ENCODE results near the gene PPDPF.

Gene PPDPF

DNA sequence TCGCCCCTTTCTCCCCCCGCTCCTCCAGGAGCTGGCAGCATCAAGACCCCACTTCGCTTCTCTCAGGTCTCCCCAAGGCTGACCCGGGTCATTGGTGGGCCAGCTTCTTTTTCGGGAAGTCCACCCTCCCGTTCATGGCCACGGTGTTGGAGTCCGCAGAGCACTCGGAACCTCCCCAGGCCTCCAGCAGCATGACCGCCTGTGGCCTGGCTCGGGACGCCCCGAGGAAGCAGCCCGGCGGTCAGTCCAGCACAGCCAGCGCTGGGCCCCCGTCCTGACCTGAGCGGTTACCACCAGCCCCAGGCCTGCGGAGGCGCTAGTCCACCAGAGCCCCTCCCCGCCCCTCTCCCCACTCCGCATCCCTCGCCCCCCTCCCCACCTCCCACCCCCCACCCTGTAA, 1.0 kb downstream of the PPDPF start:
- in situ Hi-C loops (cut with HindIII; ENCODE audit: low pct_ligation_motif_present, low sequenced_read_pairs): no loop called here

DNA sequence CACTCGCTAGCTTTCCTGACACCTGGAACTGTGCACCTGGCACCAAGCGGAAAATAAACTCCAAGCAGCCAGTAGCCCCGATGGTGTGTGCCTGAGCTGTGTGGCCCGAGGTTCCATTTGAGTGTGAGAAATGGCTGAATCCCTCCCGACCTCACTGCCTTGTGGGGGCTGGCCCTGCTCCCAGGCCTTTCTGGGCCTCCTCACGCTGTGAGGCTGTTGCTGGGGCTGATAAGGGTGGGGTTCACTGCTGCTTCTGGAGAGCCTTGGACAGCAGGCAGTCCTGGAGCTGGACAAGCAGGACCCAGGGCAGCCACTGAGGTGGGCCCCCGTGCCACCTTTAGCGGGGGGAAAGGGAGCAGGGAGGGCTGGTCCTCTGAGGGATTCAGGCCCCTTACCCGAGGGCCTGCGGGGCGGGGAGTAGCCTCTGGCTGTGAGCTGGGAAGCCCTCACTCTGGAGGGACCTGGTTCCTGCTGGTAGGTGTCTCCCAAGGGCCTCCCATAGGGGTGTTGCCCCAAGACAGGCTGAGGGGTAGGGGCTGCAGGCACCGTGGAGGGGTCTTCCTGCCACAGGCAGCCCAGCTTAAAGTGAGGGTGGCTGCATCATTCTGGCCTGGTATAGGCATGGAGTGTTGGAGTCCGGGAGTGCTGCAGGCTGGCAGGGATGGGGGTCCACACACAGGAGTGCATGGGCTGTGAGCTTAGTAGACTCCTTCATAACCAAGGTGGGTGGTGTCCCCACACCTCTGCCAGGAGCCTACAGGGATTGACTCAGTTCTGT, 1.7 kb downstream of the PPDPF start:
- peaks cover 12% of the 10 kb centered on the region for H3K36me3 ChIP-seq (replicated peaks)
- TF ChIP-seq, protein P1, sequence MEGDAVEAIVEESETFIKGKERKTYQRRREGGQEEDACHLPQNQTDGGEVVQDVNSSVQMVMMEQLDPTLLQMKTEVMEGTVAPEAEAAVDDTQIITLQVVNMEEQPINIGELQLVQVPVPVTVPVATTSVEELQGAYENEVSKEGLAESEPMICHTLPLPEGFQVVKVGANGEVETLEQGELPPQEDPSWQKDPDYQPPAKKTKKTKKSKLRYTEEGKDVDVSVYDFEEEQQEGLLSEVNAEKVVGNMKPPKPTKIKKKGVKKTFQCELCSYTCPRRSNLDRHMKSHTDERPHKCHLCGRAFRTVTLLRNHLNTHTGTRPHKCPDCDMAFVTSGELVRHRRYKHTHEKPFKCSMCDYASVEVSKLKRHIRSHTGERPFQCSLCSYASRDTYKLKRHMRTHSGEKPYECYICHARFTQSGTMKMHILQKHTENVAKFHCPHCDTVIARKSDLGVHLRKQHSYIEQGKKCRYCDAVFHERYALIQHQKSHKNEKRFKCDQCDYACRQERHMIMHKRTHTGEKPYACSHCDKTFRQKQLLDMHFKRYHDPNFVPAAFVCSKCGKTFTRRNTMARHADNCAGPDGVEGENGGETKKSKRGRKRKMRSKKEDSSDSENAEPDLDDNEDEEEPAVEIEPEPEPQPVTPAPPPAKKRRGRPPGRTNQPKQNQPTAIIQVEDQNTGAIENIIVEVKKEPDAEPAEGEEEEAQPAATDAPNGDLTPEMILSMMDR (IDR thresholded peaks at IDR 0.05; ENCODE audit: low read depth, low read length, missing control alignments): no peak
- H3K4me3 ChIP-seq (ENCODE audit: low read depth, low read length): peak overlapping the region; percentile 83
- H3K27ac ChIP-seq: no peak overlapping the region
- no peaks in the 10 kb centered on the region for H3K27me3 ChIP-seq (replicated peaks)
- in situ Hi-C loops (cut with HindIII; ENCODE audit: low pct_ligation_motif_present, low sequenced_read_pairs): no loop called here
- no peak for DNase-seq

More for the DNA sequence above, 1.0 kb downstream of the PPDPF start:
- H3K4me3 ChIP-seq (ENCODE audit: low read depth, low read length): peak overlapping the region; percentile 83
- no peak overlapping the region for H3K27ac ChIP-seq
- peaks cover 12% of the 10 kb centered on the region for H3K36me3 ChIP-seq (replicated peaks)
- TF ChIP-seq, protein P1 (IDR thresholded peaks at IDR 0.05; ENCODE audit: low read depth, low read length, missing control alignments): peak; percentile 18
- DNase-seq: no peak
- no peaks in the 10 kb centered on the region for H3K27me3 ChIP-seq (replicated peaks)

DNA sequence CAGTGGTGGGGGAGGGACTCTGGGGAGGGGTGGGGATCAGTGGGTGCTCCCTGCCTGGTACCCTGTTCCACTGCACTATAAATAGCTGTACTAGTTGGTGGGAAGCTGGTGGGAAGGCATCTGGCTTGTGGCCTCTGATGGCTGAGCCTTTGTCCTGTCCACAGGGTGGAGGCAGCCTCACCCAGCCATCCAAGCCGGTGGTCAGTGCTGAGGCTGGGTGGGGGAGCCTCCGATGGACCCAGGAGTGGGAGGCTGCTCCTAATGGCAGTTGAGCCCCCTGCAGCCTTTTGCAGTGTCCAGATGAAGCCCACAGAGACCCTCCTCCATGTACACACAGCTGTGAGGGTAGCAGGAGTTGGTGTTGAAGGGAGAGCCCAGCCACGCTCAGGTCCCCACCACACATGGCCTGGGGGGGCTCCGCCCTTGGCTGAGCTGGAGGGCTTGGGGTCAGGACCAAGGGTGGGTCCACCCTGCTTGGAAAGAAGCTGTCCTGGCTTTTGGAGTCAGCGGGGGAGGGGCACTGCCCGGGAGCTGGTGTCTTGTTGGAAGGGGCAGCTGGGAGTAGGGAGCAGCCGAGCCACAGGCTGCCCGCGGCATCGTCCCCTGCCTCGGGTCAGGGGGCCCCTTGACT, 2.5 kb downstream of the PPDPF start:
- Histone ChIP-seq H3K27ac (no peak overlapping the region), H3K36me3 (replicated peaks) (peaks cover 12% of the 10 kb centered on the region), H3K27me3 (replicated peaks) (no peaks in the 10 kb centered on the region), H3K4me3 (ENCODE audit: low read depth, low read length) (no peak overlapping the region)
- DNase-seq: no peak
- TF ChIP-seq, protein P1 (IDR thresholded peaks at IDR 0.05; ENCODE audit: low read depth, low read length, missing control alignments): no peak
- in situ Hi-C loops (cut with HindIII; ENCODE audit: low pct_ligation_motif_present, low sequenced_read_pairs): no loop called here

DNA sequence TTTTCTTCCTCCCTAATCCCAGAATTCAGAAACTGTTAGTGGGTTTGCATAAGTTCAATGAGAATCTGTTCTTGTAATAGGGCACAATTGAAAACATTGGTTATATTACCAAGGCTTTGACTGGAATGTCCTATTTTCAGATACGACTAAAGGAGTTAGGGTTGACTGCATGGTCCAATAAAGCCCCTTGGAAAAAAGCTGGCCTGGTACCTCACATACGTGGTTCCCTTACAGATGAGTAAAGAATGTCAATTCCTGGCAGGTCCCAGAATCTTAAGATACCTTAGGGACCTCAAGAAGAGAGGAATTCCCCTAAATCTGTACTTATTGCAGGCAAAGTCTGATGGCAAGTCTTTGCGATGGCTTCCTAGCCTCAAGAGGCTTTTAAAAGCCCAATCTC, 4.6 kb downstream of the PPDPF start:
- TF ChIP-seq, protein P1 (IDR thresholded peaks at IDR 0.05; ENCODE audit: low read depth, low read length, missing control alignments): no peak

DNA sequence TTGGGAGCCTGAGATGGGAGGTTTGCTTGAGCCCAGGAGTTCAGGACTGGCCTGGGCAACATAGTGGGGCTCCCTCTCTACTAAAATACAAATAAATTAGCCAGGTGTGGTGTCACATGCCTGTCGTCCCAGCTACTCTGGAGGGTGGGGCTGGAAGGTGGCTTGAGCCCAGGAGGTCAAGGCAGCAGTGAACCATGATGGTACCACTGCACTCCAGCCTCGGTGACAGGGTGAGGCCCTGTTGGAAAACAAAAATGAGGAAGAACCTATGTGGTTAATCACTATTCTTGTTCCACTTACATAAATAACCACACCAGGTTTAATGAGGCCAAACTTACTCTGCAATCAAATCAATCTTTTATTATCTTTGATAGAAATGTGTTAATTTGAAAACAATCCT, 5.4 kb downstream of the PPDPF start:
- in situ Hi-C loops (cut with HindIII; ENCODE audit: low pct_ligation_motif_present, low sequenced_read_pairs): no loop called here
- Histone ChIP-seq H3K4me3 (ENCODE audit: low read depth, low read length) (no peak overlapping the region), H3K27ac (no peak overlapping the region), H3K27me3 (replicated peaks) (no peaks in the 10 kb centered on the region), H3K36me3 (replicated peaks) (peaks cover 12% of the 10 kb centered on the region)
- TF ChIP-seq, protein P1 (IDR thresholded peaks at IDR 0.05; ENCODE audit: low read depth, low read length, missing control alignments): no peak
- no peak for DNase-seq

More for the DNA sequence above, 4.6 kb downstream of the PPDPF start:
- H3K36me3 ChIP-seq (replicated peaks): peaks cover 12% of the 10 kb centered on the region
- no peak overlapping the region for H3K27ac ChIP-seq
- H3K4me3 ChIP-seq (ENCODE audit: low read depth, low read length): no peak overlapping the region
- in situ Hi-C loops (cut with HindIII; ENCODE audit: low pct_ligation_motif_present, low sequenced_read_pairs): no loop called here
- no peaks in the 10 kb centered on the region for H3K27me3 ChIP-seq (replicated peaks)
- DNase-seq: no peak

Measured in brain microvascular endothelial cell (primary cell).